ENCODE results near the gene SLC10A7. TPM values are rescaled to one million over a fixed set of nuclear protein-coding genes. Genes with fewer than 3 reads are reported as not detected.

SLC10A7 gene
- total RNA-seq, 1 donor from 2014 or later: 10.7 TPM

- peaks cover 13% of the 10 kb centered on the region for H3K27me3 Mint-ChIP-seq (ENCODE audit: low read depth)
- H3K27ac Mint-ChIP-seq (ENCODE audit: unreplicated experiment): no peak overlapping the region
- no peaks in the 10 kb centered on the region for H3K4me1 Mint-ChIP-seq
- H3K4me3 Mint-ChIP-seq: no peak overlapping the region
- peaks cover 5% of the 10 kb centered on the region for H3K36me3 Mint-ChIP-seq (ENCODE audit: low read depth)
- TF ChIP-seq, protein P1, sequence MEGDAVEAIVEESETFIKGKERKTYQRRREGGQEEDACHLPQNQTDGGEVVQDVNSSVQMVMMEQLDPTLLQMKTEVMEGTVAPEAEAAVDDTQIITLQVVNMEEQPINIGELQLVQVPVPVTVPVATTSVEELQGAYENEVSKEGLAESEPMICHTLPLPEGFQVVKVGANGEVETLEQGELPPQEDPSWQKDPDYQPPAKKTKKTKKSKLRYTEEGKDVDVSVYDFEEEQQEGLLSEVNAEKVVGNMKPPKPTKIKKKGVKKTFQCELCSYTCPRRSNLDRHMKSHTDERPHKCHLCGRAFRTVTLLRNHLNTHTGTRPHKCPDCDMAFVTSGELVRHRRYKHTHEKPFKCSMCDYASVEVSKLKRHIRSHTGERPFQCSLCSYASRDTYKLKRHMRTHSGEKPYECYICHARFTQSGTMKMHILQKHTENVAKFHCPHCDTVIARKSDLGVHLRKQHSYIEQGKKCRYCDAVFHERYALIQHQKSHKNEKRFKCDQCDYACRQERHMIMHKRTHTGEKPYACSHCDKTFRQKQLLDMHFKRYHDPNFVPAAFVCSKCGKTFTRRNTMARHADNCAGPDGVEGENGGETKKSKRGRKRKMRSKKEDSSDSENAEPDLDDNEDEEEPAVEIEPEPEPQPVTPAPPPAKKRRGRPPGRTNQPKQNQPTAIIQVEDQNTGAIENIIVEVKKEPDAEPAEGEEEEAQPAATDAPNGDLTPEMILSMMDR (conservative IDR thresholded peaks at IDR 0.05): peak; percentile 43
- H3K9me3 Mint-ChIP-seq: peaks cover 17% of the 10 kb centered on the region
- DNase-seq (ENCODE audit: low read depth, low spot score): no peak
Measured at GRCh38 chr4:146545102-146545501, 23.4 kb upstream of the SLC10A7 start.

- no peaks in the 10 kb centered on the region for H3K4me1 Mint-ChIP-seq
- peaks cover 13% of the 10 kb centered on the region for H3K9me3 Mint-ChIP-seq
- no peaks in the 10 kb centered on the region for H3K27me3 Mint-ChIP-seq (ENCODE audit: low read depth)
- no peak overlapping the region for H3K27ac Mint-ChIP-seq (ENCODE audit: unreplicated experiment)
- DNase-seq (ENCODE audit: low read depth, low spot score): no peak
- no peak overlapping the region for H3K4me3 Mint-ChIP-seq
- TF ChIP-seq, protein P1 (conservative IDR thresholded peaks at IDR 0.05): no peak
- H3K36me3 Mint-ChIP-seq (ENCODE audit: low read depth): peaks cover 9% of the 10 kb centered on the region
Measured at GRCh38 chr4:146534178-146534577, 12.4 kb upstream of the SLC10A7 start.

DNA sequence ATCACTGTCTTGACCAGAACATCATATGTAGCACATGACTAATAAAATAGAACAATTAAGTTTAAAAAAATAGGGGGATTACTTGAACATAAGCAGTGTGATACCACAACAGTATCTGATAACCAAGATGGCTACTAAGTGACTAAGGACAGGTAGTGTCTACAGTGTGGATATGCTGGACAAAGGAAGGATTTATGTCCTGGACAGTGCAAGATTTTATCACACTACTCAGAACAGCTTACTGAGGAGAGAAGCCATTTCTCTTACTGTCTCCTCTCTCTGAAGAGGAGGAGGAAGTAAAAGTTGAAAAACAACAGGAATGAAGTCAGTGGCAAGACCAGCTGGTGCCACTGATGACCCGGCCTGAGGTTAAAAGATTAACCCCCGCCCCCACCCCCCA is 4.0 kb upstream of the SLC10A7 start:
- Mint-ChIP-seq H3K27ac (ENCODE audit: unreplicated experiment) (no peak overlapping the region), H3K27me3 (ENCODE audit: low read depth) (no peaks in the 10 kb centered on the region), H3K4me3 (no peak overlapping the region), H3K36me3 (ENCODE audit: low read depth) (peaks cover 3% of the 10 kb centered on the region), H3K4me1 (peaks cover 11% of the 10 kb centered on the region), H3K9me3 (no peaks in the 10 kb centered on the region)
- TF ChIP-seq, protein P1 (conservative IDR thresholded peaks at IDR 0.05): no peak
- DNase-seq (ENCODE audit: low read depth, low spot score): no peak

DNA sequence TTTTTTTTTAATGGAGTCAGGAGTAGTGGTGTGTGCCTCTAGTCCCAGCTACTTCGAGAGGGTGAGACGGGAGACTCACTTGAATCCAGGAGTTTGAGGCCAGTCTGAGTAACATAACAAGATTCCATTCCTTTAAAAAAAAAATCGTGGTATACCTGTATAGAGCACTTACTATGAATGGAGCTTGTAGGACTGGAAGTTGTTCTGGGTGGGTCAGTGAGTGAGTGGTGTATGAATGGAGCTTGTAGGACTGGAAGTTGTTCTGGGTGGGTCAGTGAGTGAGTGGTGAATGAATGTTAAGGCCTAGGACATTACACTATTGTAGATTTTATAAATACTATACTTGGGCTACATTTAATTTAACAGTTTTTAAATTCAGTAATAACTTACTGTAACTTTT is 2.9 kb upstream of the SLC10A7 start:
- Mint-ChIP-seq H3K27me3 (ENCODE audit: low read depth) (no peaks in the 10 kb centered on the region), H3K36me3 (ENCODE audit: low read depth) (no peaks in the 10 kb centered on the region), H3K9me3 (no peaks in the 10 kb centered on the region), H3K27ac (ENCODE audit: unreplicated experiment) (no peak overlapping the region), H3K4me3 (no peak overlapping the region), H3K4me1 (peaks cover 11% of the 10 kb centered on the region)
- TF ChIP-seq, protein P1 (conservative IDR thresholded peaks at IDR 0.05): no peak
- no peak for DNase-seq (ENCODE audit: low read depth, low spot score)

GRCh38 chr4:146522869-146523205 is 1.1 kb upstream of the SLC10A7 start:
- H3K36me3 Mint-ChIP-seq (ENCODE audit: low read depth): no peaks in the 10 kb centered on the region

More at GRCh38 chr4:146522869-146523205, 1.1 kb upstream of the SLC10A7 start:
- no peak for DNase-seq (ENCODE audit: low read depth, low spot score)
- Mint-ChIP-seq H3K4me1 (peaks cover 11% of the 10 kb centered on the region), H3K27ac (ENCODE audit: unreplicated experiment) (no peak overlapping the region), H3K27me3 (ENCODE audit: low read depth) (no peaks in the 10 kb centered on the region), H3K9me3 (no peaks in the 10 kb centered on the region), H3K4me3 (no peak overlapping the region)
- TF ChIP-seq, protein P1 (conservative IDR thresholded peaks at IDR 0.05): no peak

Data from neural crest cell (in vitro differentiated cells).